Retinal pigment epithelial cell (primary cell): ENCODE results near the gene MLC1.

ENCODE experiments used
- DNase-seq: peaks from one replicate; pipeline ENCODE4 v3.0.0-alpha.2; 2010; ENCODE audit warnings: low read depth
- H3K4me3 ChIP-seq: 2 replicates; pipeline ENCODE4 v1.5.1; 2011; ENCODE audit warnings: mild to moderate bottlenecking, low read length, control low read depth, moderate library complexity
- TF ChIP-seq, protein P1 (sequence below): conservative IDR thresholded peaks from 2 replicates; pipeline ENCODE4 v1.5.1; 2011; ENCODE audit warnings: low read depth, low read length, control low read depth, inconsistent platforms

The MLC1 gene

GRCh38 chr22:50063589-50064393, 21.4 kb downstream of the MLC1 start:
- TF ChIP-seq, protein P1, sequence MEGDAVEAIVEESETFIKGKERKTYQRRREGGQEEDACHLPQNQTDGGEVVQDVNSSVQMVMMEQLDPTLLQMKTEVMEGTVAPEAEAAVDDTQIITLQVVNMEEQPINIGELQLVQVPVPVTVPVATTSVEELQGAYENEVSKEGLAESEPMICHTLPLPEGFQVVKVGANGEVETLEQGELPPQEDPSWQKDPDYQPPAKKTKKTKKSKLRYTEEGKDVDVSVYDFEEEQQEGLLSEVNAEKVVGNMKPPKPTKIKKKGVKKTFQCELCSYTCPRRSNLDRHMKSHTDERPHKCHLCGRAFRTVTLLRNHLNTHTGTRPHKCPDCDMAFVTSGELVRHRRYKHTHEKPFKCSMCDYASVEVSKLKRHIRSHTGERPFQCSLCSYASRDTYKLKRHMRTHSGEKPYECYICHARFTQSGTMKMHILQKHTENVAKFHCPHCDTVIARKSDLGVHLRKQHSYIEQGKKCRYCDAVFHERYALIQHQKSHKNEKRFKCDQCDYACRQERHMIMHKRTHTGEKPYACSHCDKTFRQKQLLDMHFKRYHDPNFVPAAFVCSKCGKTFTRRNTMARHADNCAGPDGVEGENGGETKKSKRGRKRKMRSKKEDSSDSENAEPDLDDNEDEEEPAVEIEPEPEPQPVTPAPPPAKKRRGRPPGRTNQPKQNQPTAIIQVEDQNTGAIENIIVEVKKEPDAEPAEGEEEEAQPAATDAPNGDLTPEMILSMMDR: no peak
- no peak for DNase-seq

DNA sequence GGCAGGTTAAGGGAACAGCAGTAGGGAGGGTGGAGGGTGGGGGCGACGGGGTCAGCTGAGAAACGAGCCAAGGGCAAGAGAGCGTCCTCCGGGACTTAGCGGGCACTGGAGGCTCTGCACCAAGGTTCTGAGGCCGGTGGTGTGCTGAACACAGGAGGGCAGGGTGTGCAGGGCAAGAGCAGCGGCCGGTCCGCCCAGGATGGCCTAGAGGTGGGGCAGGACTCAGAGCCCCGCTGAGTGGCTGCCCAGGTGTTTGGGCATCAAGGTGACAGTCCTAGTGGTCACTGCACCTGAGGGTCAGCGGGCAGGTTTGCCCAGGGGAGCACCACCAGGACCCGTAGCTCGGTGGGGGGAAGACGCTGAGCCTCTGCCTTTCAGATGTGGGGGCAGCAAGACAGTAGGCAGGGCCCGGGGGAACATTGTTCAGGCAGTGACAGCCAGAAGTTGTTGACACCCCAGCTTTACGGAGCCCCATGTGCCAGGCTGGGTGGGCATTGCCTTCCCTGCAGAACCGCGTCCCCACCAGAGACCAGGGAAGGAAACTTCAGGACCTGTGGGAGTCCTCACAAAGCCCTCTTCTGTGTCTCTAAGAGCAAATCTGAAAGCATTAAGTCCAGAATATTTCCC, 22.6 kb downstream of the MLC1 start:
- H3K4me3 ChIP-seq: no peak overlapping the region
- no peak for DNase-seq
- TF ChIP-seq, protein P1: no peak

More at GRCh38 chr22:50063589-50064393, 21.4 kb downstream of the MLC1 start:
- no peak overlapping the region for H3K4me3 ChIP-seq

DNA sequence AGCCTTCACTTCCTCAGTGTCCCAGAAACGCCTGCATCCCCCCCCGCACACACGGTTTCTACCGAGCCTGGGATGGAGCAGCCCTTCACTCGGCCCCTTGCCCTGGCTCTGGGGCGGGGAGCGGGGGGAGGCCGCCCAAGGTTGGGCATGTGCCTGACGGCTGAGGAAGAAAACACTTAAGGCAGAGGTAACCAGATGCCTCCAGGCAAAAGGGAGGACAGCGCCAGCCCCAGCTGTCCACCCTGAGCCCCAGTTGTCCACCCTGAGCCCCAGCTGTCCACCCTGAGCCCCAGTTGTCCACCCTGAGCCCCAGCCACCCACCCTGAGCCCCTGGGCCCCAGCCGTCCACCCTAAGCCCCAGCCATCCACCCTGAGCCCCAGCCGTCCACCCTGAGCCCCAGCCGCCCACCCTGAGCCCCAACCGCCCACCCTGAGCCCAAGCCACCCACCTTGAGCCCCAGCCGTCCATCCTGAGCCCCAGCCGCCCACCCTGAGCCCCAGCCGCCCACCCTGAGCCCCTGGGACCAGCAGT, 23.3 kb downstream of the MLC1 start:
- no peak overlapping the region for H3K4me3 ChIP-seq
- DNase-seq: no peak
- TF ChIP-seq, protein P1: no peak

- TF ChIP-seq, protein P1: no peak
- H3K4me3 ChIP-seq: no peak overlapping the region
- DNase-seq: no peak
These were observed 23.9 kb downstream of the MLC1 start for GRCh38 chr22:50061141-50061823.

DNA sequence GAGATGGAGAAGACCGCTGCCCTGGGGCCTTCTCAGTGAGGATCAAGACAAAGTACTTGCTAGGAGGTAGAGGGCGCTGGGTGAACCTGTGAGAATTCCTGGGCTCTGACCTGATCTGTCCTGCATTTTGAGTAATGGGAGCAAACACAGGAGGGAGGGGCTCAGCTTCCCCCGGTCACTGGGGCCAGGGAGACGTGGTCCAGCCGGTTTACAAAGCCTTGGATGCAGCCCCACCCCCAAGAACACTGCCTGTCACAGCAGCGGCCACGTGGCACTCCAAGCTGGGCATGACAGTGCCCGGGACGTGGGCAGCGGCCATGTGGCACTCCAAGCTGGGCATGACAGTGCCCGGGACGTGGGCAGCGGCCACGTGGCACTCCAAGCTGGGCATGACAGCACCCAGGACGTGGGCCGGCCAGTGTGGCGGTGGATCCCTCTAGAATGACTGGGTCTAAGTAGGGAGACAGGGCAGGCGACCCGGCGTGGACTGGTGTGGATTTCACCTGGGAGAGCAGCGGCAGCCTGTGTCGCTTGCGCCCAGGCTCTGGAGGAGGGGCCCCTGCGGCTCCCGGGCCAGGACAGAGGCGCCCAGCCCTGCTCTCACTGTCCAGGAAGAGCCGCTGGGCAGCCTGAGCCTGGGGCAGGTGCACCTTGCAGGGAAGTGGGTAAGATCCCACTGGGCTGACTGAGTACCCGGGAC, 24.6 kb downstream of the MLC1 start:
- no peak for DNase-seq
- TF ChIP-seq, protein P1: no peak
- H3K4me3 ChIP-seq: no peak overlapping the region

- DNase-seq: no peak
- TF ChIP-seq, protein P1: no peak
- H3K4me3 ChIP-seq: no peak overlapping the region
These were observed 25.4 kb downstream of the MLC1 start for GRCh38 chr22:50059881-50060262.
